ENCODE results near the gene ZDHHC1.

ZDHHC1 gene

DNA sequence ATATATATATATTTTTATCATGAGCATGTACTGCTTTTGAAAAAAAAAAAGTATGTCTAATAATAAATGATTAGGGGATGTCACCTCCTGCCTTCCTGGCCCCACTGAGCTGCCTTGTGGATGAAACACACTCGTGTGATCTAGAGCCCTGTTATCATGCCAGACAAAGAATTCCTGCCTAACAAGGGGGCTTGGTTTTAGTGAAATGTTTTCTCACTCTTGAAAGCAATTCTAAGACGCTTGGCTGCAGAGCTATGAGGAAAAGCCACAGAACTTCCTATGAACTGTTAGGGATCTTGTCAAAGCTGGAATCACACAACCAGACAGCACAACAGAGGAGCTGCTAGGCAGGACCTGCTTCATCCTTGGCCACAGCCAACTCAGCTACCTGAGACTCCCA lies 4.0 kb downstream of the ZDHHC1 start:
- H3K4me3 ChIP-seq (ENCODE audit: low read depth, low read length), result no peak overlapping the region
- TF ChIP-seq, protein P1, sequence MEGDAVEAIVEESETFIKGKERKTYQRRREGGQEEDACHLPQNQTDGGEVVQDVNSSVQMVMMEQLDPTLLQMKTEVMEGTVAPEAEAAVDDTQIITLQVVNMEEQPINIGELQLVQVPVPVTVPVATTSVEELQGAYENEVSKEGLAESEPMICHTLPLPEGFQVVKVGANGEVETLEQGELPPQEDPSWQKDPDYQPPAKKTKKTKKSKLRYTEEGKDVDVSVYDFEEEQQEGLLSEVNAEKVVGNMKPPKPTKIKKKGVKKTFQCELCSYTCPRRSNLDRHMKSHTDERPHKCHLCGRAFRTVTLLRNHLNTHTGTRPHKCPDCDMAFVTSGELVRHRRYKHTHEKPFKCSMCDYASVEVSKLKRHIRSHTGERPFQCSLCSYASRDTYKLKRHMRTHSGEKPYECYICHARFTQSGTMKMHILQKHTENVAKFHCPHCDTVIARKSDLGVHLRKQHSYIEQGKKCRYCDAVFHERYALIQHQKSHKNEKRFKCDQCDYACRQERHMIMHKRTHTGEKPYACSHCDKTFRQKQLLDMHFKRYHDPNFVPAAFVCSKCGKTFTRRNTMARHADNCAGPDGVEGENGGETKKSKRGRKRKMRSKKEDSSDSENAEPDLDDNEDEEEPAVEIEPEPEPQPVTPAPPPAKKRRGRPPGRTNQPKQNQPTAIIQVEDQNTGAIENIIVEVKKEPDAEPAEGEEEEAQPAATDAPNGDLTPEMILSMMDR (IDR thresholded peaks at IDR 0.05; ENCODE audit: control insufficient read depth, extremely low read depth, insufficient read depth), result no peak
- no peak for DNase-seq (ENCODE audit: low read depth)

DNA sequence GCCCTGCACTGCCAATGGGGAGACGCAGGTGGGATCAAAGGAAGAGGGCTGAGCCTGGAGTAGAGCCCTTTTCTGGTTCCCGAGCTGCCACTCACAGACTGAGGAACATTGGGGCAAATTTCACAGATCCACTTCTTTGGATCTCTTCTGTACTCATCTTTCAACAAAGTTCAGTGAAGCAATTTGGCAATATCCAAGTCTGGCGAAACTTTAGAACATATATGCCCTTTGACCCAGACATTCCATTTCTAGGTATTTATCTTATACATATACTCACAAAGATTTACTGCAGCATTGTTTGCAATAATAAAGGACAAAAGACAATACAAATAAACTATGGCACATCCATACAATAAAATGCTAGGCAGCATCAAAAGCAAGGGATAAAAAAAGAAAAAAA lies 4.9 kb downstream of the ZDHHC1 start:
- no peak for DNase-seq (ENCODE audit: low read depth)
- TF ChIP-seq, protein P1 (IDR thresholded peaks at IDR 0.05; ENCODE audit: control insufficient read depth, extremely low read depth, insufficient read depth), result no peak
- no peak overlapping the region for H3K4me3 ChIP-seq (ENCODE audit: low read depth, low read length)

DNA sequence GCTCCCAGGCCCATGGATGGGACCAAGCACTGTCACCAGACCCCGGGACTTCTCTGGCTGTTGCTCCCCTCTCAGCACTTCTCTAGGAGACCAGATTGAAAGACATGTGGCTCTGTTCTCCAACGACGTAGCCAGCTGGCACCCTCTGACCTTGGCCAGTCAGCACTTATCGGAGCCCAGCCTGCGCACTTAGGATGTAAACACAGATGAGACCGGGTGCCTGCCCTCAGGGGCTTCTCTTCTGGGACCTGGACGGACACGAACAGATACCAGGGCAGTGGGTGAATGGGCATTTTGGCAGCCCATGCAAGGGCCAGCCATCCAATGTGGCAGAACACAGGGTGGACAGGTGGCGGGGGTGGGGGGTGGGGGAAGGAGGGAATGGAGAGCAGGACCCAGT lies 6.6 kb downstream of the ZDHHC1 start:
- H3K4me3 ChIP-seq (ENCODE audit: low read depth, low read length), result no peak overlapping the region
- DNase-seq (ENCODE audit: low read depth), result no peak
- TF ChIP-seq, protein P1 (IDR thresholded peaks at IDR 0.05; ENCODE audit: control insufficient read depth, extremely low read depth, insufficient read depth), result no peak

DNA sequence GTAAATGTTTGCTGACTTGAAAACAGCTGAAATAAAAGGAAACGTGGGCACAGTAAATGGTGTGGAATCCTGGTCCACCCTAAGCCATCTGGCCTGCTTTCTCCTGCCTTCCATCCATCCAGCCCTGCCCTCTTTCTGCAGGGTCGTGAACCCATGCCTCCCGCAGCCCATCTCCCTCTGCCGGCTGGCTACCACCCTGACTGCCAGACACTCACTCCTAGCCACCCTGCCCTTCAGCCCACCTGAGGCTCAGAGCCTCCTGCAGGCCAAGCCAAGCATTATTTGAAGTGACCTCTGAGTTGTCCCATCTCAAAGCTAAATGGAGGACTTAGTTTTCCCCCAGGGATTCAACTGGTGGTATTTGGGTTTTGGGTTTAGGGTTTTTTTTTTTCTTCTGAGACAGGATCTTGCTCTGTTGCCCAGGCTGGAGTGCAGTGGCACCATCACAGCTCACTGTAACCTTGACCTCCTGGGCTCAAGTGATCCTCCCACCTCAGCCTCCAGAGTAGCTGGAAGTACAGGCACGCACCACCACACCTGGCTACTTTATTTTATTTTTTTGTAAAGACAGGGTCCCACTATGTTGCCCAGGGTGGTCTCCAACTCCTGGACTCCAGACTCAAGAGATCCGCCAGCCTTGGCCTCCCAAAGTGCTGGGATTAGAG lies 8.4 kb downstream of the ZDHHC1 start:
- H3K4me3 ChIP-seq (ENCODE audit: low read depth, low read length), result no peak overlapping the region
- DNase-seq (ENCODE audit: low read depth), result no peak
- TF ChIP-seq, protein P1 (IDR thresholded peaks at IDR 0.05; ENCODE audit: control insufficient read depth, extremely low read depth, insufficient read depth), result no peak

DNA sequence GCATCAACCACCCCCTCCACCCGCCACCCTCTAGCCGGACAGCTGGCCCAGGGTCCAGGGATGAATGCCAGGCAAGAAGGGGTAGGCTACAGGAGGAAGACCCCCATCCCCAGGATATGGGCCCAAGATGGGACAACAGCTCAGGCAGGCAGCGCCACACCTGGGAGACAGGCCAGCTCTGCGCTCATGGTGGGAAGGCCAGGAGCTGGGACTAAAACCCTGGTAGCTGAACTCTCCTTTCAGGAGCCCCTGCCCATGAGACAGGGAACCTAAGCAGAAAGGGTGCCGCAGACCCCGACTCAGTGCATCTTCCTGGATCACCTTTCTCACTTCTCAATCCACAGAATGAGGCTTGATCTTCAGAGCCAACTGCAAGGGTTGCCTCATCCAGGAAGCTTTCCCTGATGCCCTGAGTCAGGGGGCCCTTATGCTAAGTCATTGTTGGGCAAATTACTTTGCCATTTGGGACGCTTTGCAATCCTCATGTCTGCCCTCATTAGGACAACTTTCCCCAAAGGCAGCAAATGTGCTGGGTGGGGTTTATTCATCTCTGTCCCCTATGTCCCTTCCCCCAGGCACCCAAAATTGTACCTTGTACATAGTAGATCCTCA lies 9.0 kb downstream of the ZDHHC1 start:
- no peak overlapping the region for H3K4me3 ChIP-seq (ENCODE audit: low read depth, low read length)
- TF ChIP-seq, protein P1 (IDR thresholded peaks at IDR 0.05; ENCODE audit: control insufficient read depth, extremely low read depth, insufficient read depth), result no peak

DNA sequence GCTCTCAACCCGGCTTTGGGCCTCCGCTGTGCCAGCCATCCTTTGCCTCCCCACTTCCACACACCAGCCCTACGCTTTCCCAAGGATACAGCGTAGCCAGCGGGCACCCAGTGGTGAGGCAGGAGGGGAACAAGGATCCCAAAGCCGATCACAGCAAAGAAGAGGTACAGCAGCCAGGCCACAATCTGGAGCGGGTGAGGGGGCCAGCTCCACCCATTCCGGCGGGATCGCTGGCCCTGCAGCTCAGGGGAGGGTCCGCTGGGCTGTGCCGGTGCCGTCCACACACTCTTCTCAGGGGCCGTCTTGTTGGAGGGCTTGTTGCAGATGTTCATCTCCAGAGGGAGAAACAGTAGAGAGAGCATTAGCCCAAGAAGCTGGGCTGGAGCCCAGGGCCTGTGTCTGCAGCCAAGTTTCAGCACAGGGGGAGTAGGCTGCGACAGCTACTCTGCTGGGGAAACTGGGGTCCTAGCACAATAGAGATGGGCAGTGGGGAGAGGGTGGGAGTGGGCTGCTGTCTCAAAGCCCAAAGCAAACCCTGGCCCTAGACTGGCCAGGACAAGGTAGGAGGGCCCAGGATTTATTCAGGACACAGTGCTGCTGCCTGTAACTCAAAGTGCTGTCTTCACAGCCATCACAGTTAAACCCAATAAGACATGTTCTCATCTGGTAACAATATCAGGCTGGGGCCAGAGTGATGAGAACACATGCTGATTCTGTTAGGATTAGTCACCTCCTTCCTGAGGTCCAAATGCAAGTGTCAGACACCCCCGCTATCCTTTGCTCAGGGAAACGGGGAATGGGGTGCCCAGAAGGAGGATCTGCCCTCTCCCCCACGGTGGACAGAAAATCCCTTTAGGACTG lies 9.9 kb downstream of the ZDHHC1 start:
- no peak overlapping the region for H3K4me3 ChIP-seq (ENCODE audit: low read depth, low read length)
- DNase-seq (ENCODE audit: low read depth), result no peak
- TF ChIP-seq, protein P1 (IDR thresholded peaks at IDR 0.05; ENCODE audit: control insufficient read depth, extremely low read depth, insufficient read depth), result no peak

More for the DNA sequence above, 9.0 kb downstream of the ZDHHC1 start:
- DNase-seq (ENCODE audit: low read depth), result no peak

All from LNCaP clone FGC (cell line).